Stomach smooth muscle (tissue), 2 donors: ENCODE measurements around the gene DCLK1.
A peak's percentile ranks its signal among the peaks of the same experiment; 100 is the strongest.

Source experiments
- H3K27ac ChIP-seq: one replicate; pipeline ENCODE4 v1.7.0; 2013; ENCODE audit warnings: mild to moderate bottlenecking, low read length, inconsistent platforms
- H3K27me3 ChIP-seq, 2 donors: one replicate each; pipeline ENCODE4 v1.7.0; 2013; ENCODE audit warnings: low read length in 2 of 2; ENCODE audit not compliant: insufficient read depth in 2 of 2, control insufficient read depth in 1 of 2
- H3K36me3 ChIP-seq, 2 donors: one replicate each; pipeline ENCODE4 v1.7.0; 2013; ENCODE audit warnings: low read length in 2 of 2; ENCODE audit not compliant: control insufficient read depth in 2 of 2, insufficient read depth in 2 of 2
- H3K4me1 ChIP-seq: one replicate; pipeline ENCODE4 v1.7.0; 2013; ENCODE audit warnings: low read length; ENCODE audit not compliant: control insufficient read depth, insufficient read depth
- H3K4me3 ChIP-seq, 2 donors: one replicate each; pipeline ENCODE4 v1.7.0; 2013; ENCODE audit warnings: low read length in 2 of 2
- H3K9ac ChIP-seq, 2 donors: one replicate each; pipeline ENCODE4 v1.7.0; 2013; ENCODE audit warnings: low read length in 2 of 2, mild to moderate bottlenecking in 1 of 2
- H3K9me3 ChIP-seq, 2 donors: one replicate each; pipeline ENCODE4 v1.7.0; 2013; ENCODE audit warnings: low read length in 2 of 2; ENCODE audit not compliant: control insufficient read depth in 2 of 2
- donor health status: healthy.
- donor health status: Pancreatic carcinoma.

The DCLK1 gene

DNA sequence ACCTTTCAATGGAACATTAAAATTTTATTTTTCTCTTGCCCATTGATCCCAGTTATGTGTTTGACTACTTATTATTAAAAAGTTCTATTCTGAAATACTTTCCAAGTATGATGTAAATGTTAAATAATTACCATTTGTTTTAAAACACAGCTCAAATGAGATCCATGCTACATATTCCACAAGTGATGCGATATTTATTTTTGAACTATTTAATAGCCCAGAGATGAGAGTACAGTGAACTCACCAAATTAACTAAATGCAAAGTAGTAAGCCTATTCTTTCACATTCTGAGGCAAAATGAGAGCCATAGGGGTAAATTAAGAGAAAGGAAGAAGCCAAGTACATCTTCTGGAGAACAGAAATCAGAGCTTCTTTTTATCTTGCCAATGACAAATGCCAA is 1.2 kb upstream of the DCLK1 start:
- Histone ChIP-seq H3K27ac (no peak overlapping the region), H3K9ac (no peak overlapping the region), H3K4me1 (peaks cover 5% of the 10 kb centered on the region), H3K27me3 (no peaks in the 10 kb centered on the region), H3K9me3 (no peaks in the 10 kb centered on the region), H3K36me3 (no peaks in the 10 kb centered on the region), H3K4me3 (no peak overlapping the region)

DNA sequence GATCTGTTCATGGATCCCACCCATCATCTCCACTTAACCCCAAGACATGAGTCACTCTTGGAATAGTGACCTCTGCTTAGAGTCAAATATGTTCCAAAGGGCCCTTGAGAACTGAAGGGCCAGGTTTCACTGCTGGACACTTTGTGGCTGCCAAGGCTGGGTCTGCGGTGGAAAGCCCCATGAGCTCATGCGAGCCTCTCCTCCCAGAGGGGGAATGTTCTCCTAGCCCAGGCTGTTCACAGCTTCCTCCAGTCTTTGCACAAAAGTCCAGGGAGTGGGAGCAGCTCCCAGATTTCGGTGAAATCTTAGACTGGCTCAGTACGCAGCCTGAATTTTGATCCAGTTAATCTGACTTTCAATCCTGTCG is 732 bp upstream of the DCLK1 start:
- no peaks in the 10 kb centered on the region for H3K36me3 ChIP-seq
- no peak overlapping the region for H3K27ac ChIP-seq
- H3K4me1 ChIP-seq, result peaks cover 5% of the 10 kb centered on the region
- H3K9ac ChIP-seq, result no peak overlapping the region
- H3K27me3 ChIP-seq, result no peaks in the 10 kb centered on the region
- peak overlapping the region; percentile 61 to 77 for H3K4me3 ChIP-seq
- H3K9me3 ChIP-seq, result no peaks in the 10 kb centered on the region

DNA sequence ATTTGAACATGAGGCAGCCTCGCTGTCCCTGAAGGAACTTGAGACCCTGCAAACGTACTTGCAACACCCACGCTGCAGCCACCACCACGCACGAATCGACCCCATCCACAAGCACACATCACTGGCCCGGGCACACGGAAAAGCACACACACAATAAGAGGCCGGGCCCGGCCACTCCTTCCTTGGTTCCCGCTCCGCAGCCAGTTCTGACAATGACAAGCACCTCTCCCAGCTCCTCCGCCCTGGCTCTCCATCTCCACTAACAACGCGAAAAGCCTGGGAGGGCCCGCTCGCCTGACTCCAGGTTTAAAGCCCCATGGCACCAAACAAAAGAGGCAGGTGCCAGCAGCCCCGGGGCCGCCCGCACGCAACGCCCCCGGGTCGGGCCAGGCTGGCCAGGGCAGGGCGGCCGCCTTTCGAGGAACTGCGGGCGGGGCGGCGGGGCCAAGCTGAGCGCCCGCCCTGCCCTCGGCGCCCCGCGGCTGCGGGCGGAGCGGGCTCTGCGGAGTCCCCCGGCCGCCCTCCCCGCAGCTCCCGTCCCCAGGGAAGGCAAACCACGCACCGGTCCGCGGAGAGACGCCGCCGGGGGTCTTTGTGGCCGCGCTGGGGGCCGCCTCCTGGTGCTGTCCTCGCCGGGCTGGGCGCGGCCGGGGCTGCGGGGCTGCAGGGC is 495 bp downstream of the DCLK1 start:
- Histone ChIP-seq H3K36me3 (no peaks in the 10 kb centered on the region), H3K4me3 (peak overlapping the region; percentile 68 to 77), H3K27ac (no peak overlapping the region), H3K4me1 (peaks cover 5% of the 10 kb centered on the region), H3K9ac (peak overlapping the region in 1 of 2 donors; percentile 18), H3K9me3 (no peaks in the 10 kb centered on the region), H3K27me3 (no peaks in the 10 kb centered on the region)

DNA sequence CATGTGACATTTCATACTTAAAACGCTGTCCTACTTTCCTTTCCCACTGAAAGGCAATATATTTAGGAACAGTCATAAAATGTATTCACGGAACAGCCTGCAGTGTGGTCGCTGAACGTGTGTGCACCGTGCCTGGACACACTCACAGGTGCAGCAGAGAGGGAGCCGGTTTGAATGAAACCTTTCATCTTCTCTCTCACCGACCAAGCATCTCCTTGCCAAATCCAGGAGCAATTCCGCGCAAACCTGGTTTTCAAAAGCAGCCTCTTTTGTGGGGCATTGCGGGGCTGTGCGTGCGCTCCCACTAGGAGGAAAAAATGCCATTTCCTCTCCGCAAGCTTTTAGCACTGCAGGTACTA is 1.0 kb downstream of the DCLK1 start:
- Histone ChIP-seq H3K9ac (peak overlapping the region in 1 of 2 donors; percentile 18), H3K27me3 (no peaks in the 10 kb centered on the region), H3K4me1 (peaks cover 5% of the 10 kb centered on the region), H3K36me3 (no peaks in the 10 kb centered on the region), H3K27ac (no peak overlapping the region), H3K9me3 (no peaks in the 10 kb centered on the region), H3K4me3 (peak overlapping the region; percentile 68 to 77)

DNA sequence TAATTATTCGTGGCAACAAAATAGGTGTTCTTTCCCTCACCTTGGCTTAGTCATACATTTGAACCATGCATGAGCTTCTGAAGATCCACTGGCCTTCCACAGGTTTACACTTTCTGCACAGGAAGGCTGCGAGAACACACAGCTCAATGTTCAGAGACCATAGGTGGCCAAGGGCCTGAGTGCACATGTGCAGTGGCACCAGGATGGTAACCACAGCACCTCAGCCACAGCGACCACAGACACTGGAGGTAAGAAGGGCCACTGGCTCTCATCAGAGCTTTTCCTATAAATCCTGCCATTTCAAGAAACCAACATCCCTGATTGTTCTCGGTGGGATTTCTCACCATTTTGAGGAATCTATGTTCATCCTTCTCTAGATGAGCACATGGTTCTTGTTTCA is 1.6 kb downstream of the DCLK1 start:
- Histone ChIP-seq H3K27ac (no peak overlapping the region), H3K27me3 (no peaks in the 10 kb centered on the region), H3K36me3 (no peaks in the 10 kb centered on the region), H3K9me3 (no peaks in the 10 kb centered on the region), H3K9ac (no peak overlapping the region), H3K4me3 (peak overlapping the region in 1 of 2 donors; percentile 29), H3K4me1 (peaks cover 10% of the 10 kb centered on the region)

DNA sequence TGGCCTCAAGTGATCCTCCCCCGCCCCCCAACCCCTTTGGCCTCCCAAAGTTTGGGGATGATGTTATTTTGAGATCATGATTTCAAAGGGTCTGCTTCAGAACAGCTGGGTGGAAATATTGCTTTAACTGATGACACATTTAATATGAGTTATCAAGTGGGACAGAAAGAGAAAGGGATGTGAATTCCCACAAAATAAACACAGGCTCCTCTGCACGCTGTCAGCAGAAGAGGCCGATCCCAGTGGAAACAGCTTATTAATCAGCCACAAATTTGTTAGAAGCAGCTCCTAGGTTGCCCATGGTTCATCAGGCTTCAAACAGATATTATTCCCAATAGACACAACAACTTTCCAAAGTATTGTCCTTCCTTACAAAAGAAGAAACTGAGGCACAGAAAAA is 4.7 kb downstream of the DCLK1 start:
- H3K4me1 ChIP-seq, result peaks cover 14% of the 10 kb centered on the region
- no peak overlapping the region for H3K27ac ChIP-seq
- no peaks in the 10 kb centered on the region for H3K27me3 ChIP-seq
- H3K9me3 ChIP-seq, result no peaks in the 10 kb centered on the region
- no peak overlapping the region for H3K9ac ChIP-seq
- H3K36me3 ChIP-seq, result no peaks in the 10 kb centered on the region
- H3K4me3 ChIP-seq, result no peak overlapping the region

DNA sequence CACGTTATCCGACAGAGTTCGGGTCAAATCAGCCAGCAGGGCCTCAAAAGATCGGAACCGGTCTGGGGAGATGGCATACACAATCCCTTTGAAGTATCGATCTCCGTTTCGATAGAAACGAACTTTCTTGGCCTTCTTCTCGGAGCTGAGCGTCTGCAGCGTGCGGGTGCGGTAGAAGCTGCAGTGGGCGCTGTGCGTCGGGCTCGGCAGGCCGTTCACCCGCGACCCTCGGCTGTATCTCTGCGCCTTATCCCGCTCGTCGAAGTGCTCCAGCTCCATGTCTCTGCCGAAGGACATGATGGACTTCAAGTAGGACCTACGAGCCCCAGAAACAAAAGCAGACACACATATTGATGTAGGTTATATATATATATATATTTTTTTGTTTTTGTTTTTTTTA is 5.3 kb downstream of the DCLK1 start:
- Histone ChIP-seq H3K27me3 (no peaks in the 10 kb centered on the region), H3K36me3 (no peaks in the 10 kb centered on the region), H3K27ac (no peak overlapping the region), H3K9me3 (no peaks in the 10 kb centered on the region), H3K4me1 (peaks cover 14% of the 10 kb centered on the region), H3K4me3 (no peak overlapping the region), H3K9ac (no peak overlapping the region)

DNA sequence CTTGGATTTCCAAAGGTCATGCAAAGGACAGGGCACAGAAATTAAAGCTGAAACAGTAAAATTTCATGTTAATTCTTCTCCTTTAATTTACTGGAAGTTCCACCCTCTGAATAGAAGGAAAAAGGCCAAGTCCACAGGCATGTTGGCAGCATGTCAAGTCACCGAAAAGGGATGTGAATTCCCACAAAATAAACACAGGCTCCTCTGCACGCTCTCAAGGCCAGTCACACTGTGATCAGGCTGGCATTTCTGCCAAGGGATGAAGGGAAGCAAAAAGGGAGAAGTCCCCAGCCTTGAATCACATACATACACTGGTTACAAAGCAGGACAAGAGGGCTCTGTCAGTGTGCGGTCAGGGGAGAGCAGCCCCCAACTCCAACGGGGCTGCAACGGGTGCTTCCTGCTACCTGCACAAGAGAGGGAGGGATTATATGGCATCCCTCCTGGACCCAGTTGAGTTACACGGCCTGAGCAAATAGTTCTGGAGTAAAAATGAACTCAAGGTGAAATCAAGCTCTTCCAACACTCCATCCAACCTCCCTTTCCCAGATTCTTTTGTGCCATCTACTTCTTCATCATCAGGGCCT is 6.9 kb downstream of the DCLK1 start:
- H3K27me3 ChIP-seq, result no peaks in the 10 kb centered on the region
- no peaks in the 10 kb centered on the region for H3K36me3 ChIP-seq
- H3K4me3 ChIP-seq, result peak overlapping the region; percentile 10 to 35
- peaks cover 14% of the 10 kb centered on the region for H3K4me1 ChIP-seq
- H3K9ac ChIP-seq, result peak overlapping the region in 1 of 2 donors; percentile 10
- no peaks in the 10 kb centered on the region for H3K9me3 ChIP-seq
- no peak overlapping the region for H3K27ac ChIP-seq

DNA sequence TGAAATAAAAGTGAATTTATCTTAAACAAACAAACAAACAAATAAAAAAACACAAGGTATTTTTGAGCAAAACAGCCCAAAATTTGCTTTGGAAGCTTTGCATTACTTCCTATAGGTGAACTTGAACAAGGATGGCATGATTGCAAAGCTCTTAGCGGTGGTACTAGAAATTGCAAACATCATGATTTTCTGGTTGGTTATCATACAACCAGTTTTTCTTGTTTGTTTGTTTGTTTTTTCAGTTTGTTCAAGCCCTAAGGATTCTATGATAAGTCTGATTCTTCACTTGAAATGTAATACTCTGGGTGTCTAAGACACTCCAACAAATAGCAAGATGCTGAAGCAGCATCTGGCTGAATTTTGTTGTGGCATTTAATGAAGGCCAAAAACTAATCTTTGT is 15.9 kb downstream of the DCLK1 start:
- H3K27ac ChIP-seq, result no peak overlapping the region
- H3K27me3 ChIP-seq, result no peaks in the 10 kb centered on the region
- H3K4me1 ChIP-seq, result no peaks in the 10 kb centered on the region
- H3K9me3 ChIP-seq, result no peaks in the 10 kb centered on the region
- H3K4me3 ChIP-seq, result no peak overlapping the region
- H3K9ac ChIP-seq, result no peak overlapping the region
- peaks cover 0 to 3% of the 10 kb centered on the region in 2 donors for H3K36me3 ChIP-seq

DNA sequence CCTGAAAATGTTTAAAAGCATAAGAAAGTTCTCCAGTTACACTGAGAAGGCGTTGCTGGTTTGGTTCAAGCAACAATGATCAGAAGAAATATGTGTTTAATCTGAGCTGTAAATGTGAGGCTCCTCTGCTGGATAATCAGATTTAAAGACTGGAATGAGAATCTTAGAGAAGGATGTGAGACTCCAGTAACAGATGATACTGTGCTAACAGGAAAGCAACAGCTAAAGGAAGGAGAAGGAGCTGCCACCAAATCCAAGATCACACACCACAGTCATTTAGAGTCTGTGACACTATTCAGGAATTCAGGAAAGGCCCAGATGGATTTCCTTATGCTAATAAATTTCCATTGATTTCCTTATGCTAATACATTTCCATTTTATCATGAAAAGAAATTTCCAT is 16.9 kb downstream of the DCLK1 start:
- Histone ChIP-seq H3K4me1 (no peaks in the 10 kb centered on the region), H3K9me3 (no peaks in the 10 kb centered on the region), H3K27ac (no peak overlapping the region), H3K27me3 (no peaks in the 10 kb centered on the region), H3K9ac (no peak overlapping the region), H3K4me3 (no peak overlapping the region), H3K36me3 (peaks cover 0 to 3% of the 10 kb centered on the region in 2 donors)

DNA sequence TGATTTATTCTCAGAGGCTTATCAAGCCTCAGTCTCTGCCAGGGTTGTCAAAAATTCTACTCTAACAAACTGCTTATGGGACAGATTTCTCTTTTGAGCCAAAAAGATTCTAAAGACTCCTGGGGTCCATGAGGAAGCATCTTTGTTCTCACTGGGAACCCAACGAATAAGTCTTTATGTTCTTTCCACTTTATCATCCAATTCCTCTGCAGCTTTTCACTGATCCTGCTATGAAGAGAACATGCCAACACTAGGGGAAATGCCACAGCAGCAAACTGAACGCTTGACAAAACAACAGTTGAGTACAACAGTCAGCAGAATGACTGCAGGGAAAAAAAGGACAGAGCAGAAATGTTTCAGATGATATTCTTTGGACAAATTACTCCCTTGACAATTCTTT is 22.2 kb downstream of the DCLK1 start:
- Histone ChIP-seq H3K4me1 (no peaks in the 10 kb centered on the region), H3K27ac (no peak overlapping the region), H3K9ac (no peak overlapping the region), H3K4me3 (no peak overlapping the region), H3K36me3 (peaks cover 0 to 3% of the 10 kb centered on the region in 2 donors), H3K27me3 (no peaks in the 10 kb centered on the region), H3K9me3 (no peaks in the 10 kb centered on the region)
